Epithelial cell of proximal tubule (primary cell): ENCODE data around the gene TOMM5. TPM values are rescaled to one million over a fixed set of nuclear protein-coding genes. Genes with fewer than 3 reads are reported as not detected.

ENCODE experiments used
- DNase-seq: peaks from one replicate; pipeline ENCODE4 v3.0.0-alpha.2; 2011; ENCODE audit warnings: low read depth
- H3K4me3 ChIP-seq: 2 replicates; pipeline ENCODE4 v1.5.1; 2011; ENCODE audit warnings: low read depth, mild to moderate bottlenecking, low read length
- total RNA-seq: library from RNA; depleted of rRNA; stranded (reverse); fragments of >200 nt; gene quantifications from 2 replicates; pipeline ENCODE4 v1.2.3, GENCODE V29; 2015
- TF ChIP-seq, protein P1 (sequence below): conservative IDR thresholded peaks from 2 replicates; pipeline ENCODE4 v1.5.1; 2012; ENCODE audit warnings: low read depth, mild to moderate bottlenecking, low read length

TOMM5 gene
- total RNA-seq, 1 donor from 2014 or later, result 159 TPM

DNA sequence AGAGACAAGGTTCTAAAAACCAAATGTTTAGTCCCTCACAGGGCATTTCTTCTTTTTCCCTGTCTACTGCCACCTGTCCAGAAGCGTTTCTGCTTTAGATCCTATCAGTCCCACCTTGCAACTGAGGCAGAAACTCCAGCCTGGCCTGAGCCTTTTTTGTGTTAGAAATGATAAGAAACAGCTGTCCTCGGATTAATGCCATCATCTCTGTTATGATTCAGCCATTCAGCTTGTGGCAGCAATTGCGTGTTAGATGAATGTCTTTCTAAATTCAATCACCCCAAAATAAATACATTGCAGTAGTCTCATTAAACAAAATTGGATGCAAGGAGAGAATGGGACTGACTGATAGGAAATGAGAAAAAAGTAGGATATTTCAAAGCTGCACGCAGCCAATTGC, 30.1 kb upstream of the TOMM5 start:
- TF ChIP-seq, protein P1, sequence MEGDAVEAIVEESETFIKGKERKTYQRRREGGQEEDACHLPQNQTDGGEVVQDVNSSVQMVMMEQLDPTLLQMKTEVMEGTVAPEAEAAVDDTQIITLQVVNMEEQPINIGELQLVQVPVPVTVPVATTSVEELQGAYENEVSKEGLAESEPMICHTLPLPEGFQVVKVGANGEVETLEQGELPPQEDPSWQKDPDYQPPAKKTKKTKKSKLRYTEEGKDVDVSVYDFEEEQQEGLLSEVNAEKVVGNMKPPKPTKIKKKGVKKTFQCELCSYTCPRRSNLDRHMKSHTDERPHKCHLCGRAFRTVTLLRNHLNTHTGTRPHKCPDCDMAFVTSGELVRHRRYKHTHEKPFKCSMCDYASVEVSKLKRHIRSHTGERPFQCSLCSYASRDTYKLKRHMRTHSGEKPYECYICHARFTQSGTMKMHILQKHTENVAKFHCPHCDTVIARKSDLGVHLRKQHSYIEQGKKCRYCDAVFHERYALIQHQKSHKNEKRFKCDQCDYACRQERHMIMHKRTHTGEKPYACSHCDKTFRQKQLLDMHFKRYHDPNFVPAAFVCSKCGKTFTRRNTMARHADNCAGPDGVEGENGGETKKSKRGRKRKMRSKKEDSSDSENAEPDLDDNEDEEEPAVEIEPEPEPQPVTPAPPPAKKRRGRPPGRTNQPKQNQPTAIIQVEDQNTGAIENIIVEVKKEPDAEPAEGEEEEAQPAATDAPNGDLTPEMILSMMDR, result no peak
- no peak for DNase-seq
- H3K4me3 ChIP-seq, result no peak overlapping the region

DNA sequence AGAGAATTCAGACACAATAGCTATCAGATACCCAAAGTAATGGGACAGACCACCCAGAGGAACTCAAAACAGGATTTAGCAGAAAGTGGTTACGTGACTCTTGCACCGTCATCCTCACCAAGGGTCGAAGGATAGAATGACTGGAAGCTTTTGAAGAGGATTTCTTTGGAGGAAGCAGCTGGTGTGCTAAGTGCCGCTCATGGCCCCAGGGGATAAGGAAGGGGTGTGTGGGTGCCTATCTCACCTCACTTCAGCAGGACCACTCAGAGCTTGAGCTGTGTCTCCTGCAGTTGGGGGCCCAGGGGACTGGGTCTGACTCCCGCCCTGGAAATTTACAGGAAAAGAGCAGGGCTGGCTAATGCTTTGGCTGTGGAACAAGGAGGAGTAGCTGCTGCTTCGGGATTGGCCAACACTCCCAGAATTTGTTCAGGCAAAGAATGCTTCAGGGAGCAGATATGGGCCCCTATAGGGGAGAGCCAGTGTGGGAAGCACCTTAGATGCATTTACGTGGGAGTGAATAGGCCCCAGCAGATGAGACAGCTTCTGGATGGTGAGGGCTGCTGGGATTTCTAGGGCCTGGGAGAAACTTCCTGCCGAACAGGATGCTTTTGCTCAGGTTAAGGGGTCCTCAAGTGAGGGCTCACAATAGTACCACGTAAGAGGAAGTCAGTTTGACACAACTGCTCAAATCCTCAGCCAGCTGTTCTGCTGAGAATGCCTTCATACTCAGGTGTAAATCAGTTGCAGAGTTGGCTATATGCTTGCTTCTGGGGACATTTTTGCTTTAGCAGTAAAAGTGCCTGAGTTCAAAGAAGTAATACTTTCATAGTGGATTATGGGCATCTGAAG, 29.1 kb upstream of the TOMM5 start:
- DNase-seq, result no peak
- TF ChIP-seq, protein P1, result no peak
- no peak overlapping the region for H3K4me3 ChIP-seq

DNA sequence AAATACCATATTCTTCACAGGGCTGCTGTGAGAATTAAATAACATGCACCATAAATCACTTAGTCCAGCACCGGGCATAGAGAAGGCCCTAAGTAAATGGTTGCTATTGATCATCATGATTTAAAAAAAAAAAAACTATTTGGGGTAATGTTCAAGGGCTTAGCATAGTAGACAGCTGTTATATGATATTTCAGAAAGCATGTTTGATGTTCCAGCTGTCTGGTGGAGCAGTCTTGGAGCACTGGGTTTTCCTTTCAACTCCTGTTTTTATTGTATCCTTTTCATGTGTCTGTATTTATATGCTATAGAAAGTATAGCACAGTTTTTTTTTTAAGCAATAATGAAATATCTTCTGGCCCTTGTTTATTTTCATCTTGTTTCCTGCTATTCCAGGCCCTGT, 28.0 kb upstream of the TOMM5 start:
- TF ChIP-seq, protein P1, result no peak
- no peak for DNase-seq
- no peak overlapping the region for H3K4me3 ChIP-seq

DNA sequence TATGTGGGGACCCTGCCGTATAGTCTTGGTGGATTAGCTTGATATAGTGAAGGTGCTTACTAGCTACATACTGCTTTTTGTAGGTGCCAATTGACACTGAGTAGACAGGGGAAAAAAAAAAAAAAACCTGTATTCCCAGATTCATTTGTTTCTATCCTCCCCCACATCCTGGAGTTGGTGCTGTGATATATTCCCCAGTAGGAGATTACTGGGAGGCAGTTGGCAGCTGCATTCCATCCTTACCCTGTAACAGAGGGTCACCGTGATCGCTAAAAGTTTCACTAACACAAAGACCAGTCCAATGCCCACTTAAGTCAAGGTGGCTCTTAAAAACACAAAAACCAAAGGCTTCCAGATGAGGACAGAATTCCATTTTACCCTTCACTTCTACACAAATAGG, 27.4 kb upstream of the TOMM5 start:
- TF ChIP-seq, protein P1, result no peak
- no peak for DNase-seq
- H3K4me3 ChIP-seq, result no peak overlapping the region

DNA sequence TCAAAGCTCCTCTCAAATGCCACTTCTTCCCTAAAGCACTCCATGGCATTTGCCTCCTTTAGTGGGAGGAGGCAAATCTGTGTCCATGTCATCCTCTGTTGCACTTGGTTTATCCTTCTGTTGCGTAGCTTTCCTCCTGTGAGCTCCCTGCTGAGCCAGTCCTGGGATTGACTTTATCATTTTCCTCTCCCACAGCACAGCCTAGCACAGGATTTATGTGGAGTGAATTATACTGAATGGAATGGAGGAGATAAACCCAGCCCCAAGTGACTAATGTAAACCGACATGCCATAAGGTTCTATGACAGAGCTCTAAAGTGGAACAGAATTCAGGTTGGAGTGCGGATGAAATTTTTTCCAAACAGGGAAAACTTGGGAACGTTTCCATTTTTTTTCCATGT, 26.4 kb upstream of the TOMM5 start:
- no peak for DNase-seq
- no peak overlapping the region for H3K4me3 ChIP-seq
- TF ChIP-seq, protein P1, result no peak

DNA sequence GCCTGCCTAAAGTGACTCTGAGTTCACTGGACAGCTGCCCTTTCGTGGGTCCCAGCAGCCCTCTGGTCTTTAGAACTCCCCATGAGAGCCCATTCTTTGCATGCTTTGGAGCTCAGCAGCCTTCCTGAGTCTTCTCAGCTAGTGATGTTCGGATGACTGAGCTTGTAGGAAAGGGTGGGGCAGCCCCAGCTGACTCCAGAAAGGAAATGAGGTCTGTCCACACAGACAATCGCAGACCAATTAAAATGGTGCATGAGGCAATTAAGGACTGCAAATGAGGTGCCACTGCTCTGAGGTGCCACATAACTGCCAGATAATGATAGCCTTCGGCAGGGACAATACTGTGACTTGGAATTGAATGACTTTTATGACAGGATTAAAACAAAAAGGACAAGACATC, 25.4 kb upstream of the TOMM5 start:
- no peak for DNase-seq
- TF ChIP-seq, protein P1, result no peak
- H3K4me3 ChIP-seq, result no peak overlapping the region

DNA sequence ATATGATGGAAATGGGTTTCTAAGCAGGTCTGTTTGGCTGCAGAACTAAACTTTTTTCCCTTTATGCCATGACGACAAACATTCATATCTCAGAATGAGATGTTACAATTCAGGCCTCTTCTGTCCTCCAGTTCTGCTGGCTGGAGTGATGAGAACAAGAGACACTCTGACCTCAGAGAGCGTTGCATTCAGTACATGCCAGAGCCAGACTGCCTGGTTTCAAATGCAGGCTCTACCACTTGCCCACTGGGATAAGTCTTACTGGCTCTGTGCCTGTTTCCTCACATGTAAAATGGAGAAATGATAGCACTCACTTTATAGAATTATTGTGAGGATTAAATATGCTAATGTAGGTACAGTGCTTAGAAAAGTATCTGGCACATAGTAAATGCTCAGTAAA, 24.8 kb upstream of the TOMM5 start:
- H3K4me3 ChIP-seq, result no peak overlapping the region
- TF ChIP-seq, protein P1, result no peak
- DNase-seq, result no peak
